A549 (cell line): ENCODE measurements around the gene USP24.

ENCODE experiments used
- CBX2 ChIP-seq: fragments of 200-600 bp; sonication (generic); IDR thresholded peaks from 2 replicates; pipeline ENCODE4 v1.6.1; 2016; ENCODE audit warnings: low read depth, mild to moderate bottlenecking, borderline replicate concordance
- CBX8 ChIP-seq: fragments of 200-600 bp; sonication (generic); IDR thresholded peaks from 2 replicates; pipeline ENCODE4 v1.6.1; 2016
- CHD4 ChIP-seq: fragments of 200-600 bp; sonication (generic); IDR thresholded peaks from 2 replicates; pipeline ENCODE4 v1.6.1; 2016; ENCODE audit warnings: antibody characterized with exemption, mild to moderate bottlenecking, borderline replicate concordance
- EP300 ChIP-seq, 2 experiments: fragments of >200 bp; sonication (Bioruptor Twin); formaldehyde crosslinking; IDR thresholded peaks; 2 replicates in 1 of 2; 3 replicates in 1 of 2; pipeline ENCODE4 v1.6.1; 2016 to 2017
- HDAC2 ChIP-seq: fragments of 200-600 bp; sonication (generic); IDR thresholded peaks from 2 replicates; pipeline ENCODE4 v1.6.1; 2016
- KDM5A ChIP-seq: fragments of 200-600 bp; sonication (generic); IDR thresholded peaks from 2 replicates; pipeline ENCODE4 v1.6.1; 2016; ENCODE audit warnings: antibody characterized with exemption, mild to moderate bottlenecking
- NPAS2 ChIP-seq: fragments of 250-450 bp; sonication (Bioruptor Pico); IDR thresholded peaks from 2 replicates; pipeline ENCODE4 v1.8.0; 2022; ENCODE audit warnings: mild to moderate bottlenecking, moderate library complexity, borderline replicate concordance
- PHF8 ChIP-seq: fragments of 200-600 bp; sonication (generic); IDR thresholded peaks from 2 replicates; pipeline ENCODE4 v1.6.1; 2016; ENCODE audit warnings: low read depth, mild to moderate bottlenecking, antibody characterized with exemption, moderate library complexity, borderline replicate concordance
- POLR2A ChIP-seq: IDR thresholded peaks from 2 replicates; pipeline ENCODE4 v1.6.1; 2012; ENCODE audit warnings: mild to moderate bottlenecking, low read length
- TF ChIP-seq, protein P1 (sequence below): fragments of >200 bp; sonication (Bioruptor Twin); formaldehyde crosslinking; IDR thresholded peaks from 3 replicates; pipeline ENCODE4 v1.5.1; 2016

DNA sequence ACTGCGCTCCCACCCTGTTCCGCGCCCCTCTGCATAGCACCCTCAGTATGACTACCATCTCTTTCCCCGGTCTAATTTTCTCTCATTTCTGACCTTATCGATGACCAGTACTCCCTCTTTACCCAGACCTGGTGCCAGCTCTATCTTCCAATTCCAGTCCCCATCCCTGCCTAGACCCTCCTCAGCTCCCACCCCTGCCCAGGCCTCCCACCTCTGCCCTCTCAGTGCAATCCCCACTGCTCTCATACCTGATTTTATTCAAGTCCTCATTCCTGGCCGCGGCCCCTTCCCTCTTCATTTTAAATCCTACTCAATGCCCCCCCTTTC, 1.3 kb downstream of the USP24 start:
- TF ChIP-seq CBX8: no peak
- no peak for TF ChIP-seq KDM5A
- TF ChIP-seq HDAC2: no peak
- no peak for TF ChIP-seq CBX2
- TF ChIP-seq POLR2A: no peak
- no peak for TF ChIP-seq PHF8
- TF ChIP-seq, protein P1, sequence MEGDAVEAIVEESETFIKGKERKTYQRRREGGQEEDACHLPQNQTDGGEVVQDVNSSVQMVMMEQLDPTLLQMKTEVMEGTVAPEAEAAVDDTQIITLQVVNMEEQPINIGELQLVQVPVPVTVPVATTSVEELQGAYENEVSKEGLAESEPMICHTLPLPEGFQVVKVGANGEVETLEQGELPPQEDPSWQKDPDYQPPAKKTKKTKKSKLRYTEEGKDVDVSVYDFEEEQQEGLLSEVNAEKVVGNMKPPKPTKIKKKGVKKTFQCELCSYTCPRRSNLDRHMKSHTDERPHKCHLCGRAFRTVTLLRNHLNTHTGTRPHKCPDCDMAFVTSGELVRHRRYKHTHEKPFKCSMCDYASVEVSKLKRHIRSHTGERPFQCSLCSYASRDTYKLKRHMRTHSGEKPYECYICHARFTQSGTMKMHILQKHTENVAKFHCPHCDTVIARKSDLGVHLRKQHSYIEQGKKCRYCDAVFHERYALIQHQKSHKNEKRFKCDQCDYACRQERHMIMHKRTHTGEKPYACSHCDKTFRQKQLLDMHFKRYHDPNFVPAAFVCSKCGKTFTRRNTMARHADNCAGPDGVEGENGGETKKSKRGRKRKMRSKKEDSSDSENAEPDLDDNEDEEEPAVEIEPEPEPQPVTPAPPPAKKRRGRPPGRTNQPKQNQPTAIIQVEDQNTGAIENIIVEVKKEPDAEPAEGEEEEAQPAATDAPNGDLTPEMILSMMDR: no peak
- TF ChIP-seq NPAS2 (CRISPR knock-in tag): no peak
- no peak for TF ChIP-seq EP300 (IDR thresholded peaks at IDR 0.05)
- no peak for TF ChIP-seq CHD4
